Measurements from ENCODE around the gene NTMT1.

- TF ChIP-seq HMG20B (CRISPR knock-in tag; IDR thresholded peaks at IDR 0.05), result no peak
- no peak for TF ChIP-seq ZNF197 (CRISPR knock-in tag; IDR thresholded peaks at IDR 0.05; ENCODE audit: low read depth)
Measured at GRCh38 chr9:129610473-129611306, 15.3 kb upstream of the NTMT1 start.

Measured in K562 (cell line).